K562 (cell line): ENCODE data around the gene VPS37D. TPM values are rescaled to one million over a fixed set of nuclear protein-coding genes. Genes with fewer than 3 reads are reported as not detected.

Source experiments
- ATF1 ChIP-seq, 2 experiments: fragments of 450-650 bp in 1 of 2; IDR thresholded peaks; 2 replicates each; pipeline ENCODE4 v1.6.1; 2016; ENCODE audit warnings: missing compliant biosample characterization in 1 of 2, missing genetic modification characterization in 1 of 2
- DNMT1 ChIP-seq: fragments of 450-650 bp; IDR thresholded peaks from 2 replicates; pipeline ENCODE4 v1.6.1; 2016; ENCODE audit warnings: antibody characterized with exemption, mild to moderate bottlenecking
- FOXK2 ChIP-seq, 2 experiments: fragments of 450-650 bp; IDR thresholded peaks in 1 of 2; conservative IDR thresholded peaks in 1 of 2; 2 replicates each; pipeline ENCODE4 v1.6.1; 2016; ENCODE audit warnings: low read depth in 2 of 2, mild to moderate bottlenecking in 1 of 2
- HMGN3 ChIP-seq: IDR thresholded peaks from 2 replicates; pipeline ENCODE4 v1.6.1; 2011; ENCODE audit warnings: borderline replicate concordance, low read depth, mild to moderate bottlenecking, mixed read lengths, low read length; ENCODE audit not compliant: insufficient read length; ENCODE audit errors: extremely low read depth
- KDM5B ChIP-seq: fragments of 200-600 bp; sonication (generic); IDR thresholded peaks from 2 replicates; pipeline ENCODE4 v1.6.1; 2012; ENCODE audit warnings: low read depth, mild to moderate bottlenecking, moderate library complexity, low read length, control low read depth, inconsistent platforms; ENCODE audit not compliant: insufficient replicate concordance
- MCM7 ChIP-seq, 2 experiments: fragments of 450-650 bp; IDR thresholded peaks; 2 replicates each; pipeline ENCODE4 v1.6.1; 2016 to 2018
- NCOA1 ChIP-seq: fragments of 450-650 bp; IDR thresholded peaks from 2 replicates; pipeline ENCODE4 v1.6.1; 2016; ENCODE audit warnings: low read depth
- POLR2H ChIP-seq: IDR thresholded peaks from 2 replicates; pipeline ENCODE4 v1.6.1; 2016; ENCODE audit warnings: missing genetic modification characterization, low read depth, mild to moderate bottlenecking, control low read depth, missing compliant biosample characterization, moderate library complexity
- SIN3A ChIP-seq, 2 experiments: fragments of 150-350 bp in 1 of 2; IDR thresholded peaks; 2 replicates each; pipeline ENCODE4 v1.6.1; 2011 to 2016; ENCODE audit warnings: borderline replicate concordance in 2 of 2, low read depth in 2 of 2, low read length in 2 of 2, mild to moderate bottlenecking in 2 of 2, moderate library complexity in 2 of 2; ENCODE audit not compliant: control insufficient read depth in 1 of 2
- THRAP3 ChIP-seq: fragments of 450-650 bp; IDR thresholded peaks from 2 replicates; pipeline ENCODE4 v1.6.1; 2016; ENCODE audit warnings: mild to moderate bottlenecking, inconsistent platforms, borderline replicate concordance
- WHSC1 ChIP-seq: IDR thresholded peaks from one replicate; pipeline ENCODE4 v1.6.1; 2012; ENCODE audit warnings: low read length, control low read depth, inconsistent platforms
- ZFP1 ChIP-seq: fragments of 450-650 bp; formaldehyde crosslinking; IDR thresholded peaks from 2 replicates; pipeline ENCODE4 v1.4.0; 2020; ENCODE audit warnings: mild to moderate bottlenecking, mixed read lengths
- polyA plus RNA-seq, 8 experiments: library from polyadenylated mRNA; depleted of rRNA in 4 of 8; stranded (reverse) in 5 of 8; unstranded in 3 of 8; fragments of >200 nt; fragmentation: Nextera tagmentation in 2 of 8; fragmentation: Illumina TruSeq in 1 of 8; extraction: Ambion mirVana in 2 of 8; extraction: Trizol in 1 of 8; gene quantifications; 2 replicates each; pipeline versions ENCODE4 v1.2.1 to v1.2.3, GENCODE V29; 2011 to 2014; ENCODE audit warnings: inconsistent platforms in 1 of 8, missing spikeins in 1 of 8
- total RNA-seq, 7 experiments: library from RNA; depleted of rRNA in 6 of 7; stranded (reverse); fragments of >200 nt in 6 of 7; fragmentation: Illumina TruSeq in 2 of 7; extraction: Trizol in 2 of 7; gene quantifications; 2 replicates each; pipeline versions ENCODE4 v1.2.1 to v1.2.3, GENCODE V29; 2011 to 2021; ENCODE audit warnings: low replicate concordance in 1 of 7
- TF ChIP-seq, protein P1 (sequence below), 3 experiments: fragments of 200-800 bp in 1 of 3; sonication (Bioruptor generic) in 1 of 3; sonication (generic) in 1 of 3; formaldehyde crosslinking in 1 of 3; IDR thresholded peaks; 2 replicates each; pipeline versions ENCODE4 v1.6.1 to v1.8.0; 2016 to 2022; ENCODE audit warnings: mild to moderate bottlenecking in 2 of 3, missing compliant biosample characterization in 2 of 3, missing genetic modification characterization in 2 of 3, missing genetic modification reagents in 1 of 3
- TF ChIP-seq, protein P2 (sequence below): fragments of 450-650 bp; IDR thresholded peaks from 2 replicates; pipeline ENCODE4 v1.6.1; 2017; ENCODE audit warnings: antibody characterized with exemption, mild to moderate bottlenecking
- TF ChIP-seq, protein P3 (sequence below): fragments of 250-450 bp; sonication (Bioruptor Pico); IDR thresholded peaks from 2 replicates; pipeline ENCODE4 v1.5.0; 2021; ENCODE audit warnings: mild to moderate bottlenecking, borderline replicate concordance

Gene VPS37D
- total and polyA plus RNA-seq, 9 of the 15 experiments (the other 6 are each of a cell fraction or from before 2014, with no cell fraction given), result 0.25 to 2.3 (median 1.0) TPM; not detected in 3

DNA sequence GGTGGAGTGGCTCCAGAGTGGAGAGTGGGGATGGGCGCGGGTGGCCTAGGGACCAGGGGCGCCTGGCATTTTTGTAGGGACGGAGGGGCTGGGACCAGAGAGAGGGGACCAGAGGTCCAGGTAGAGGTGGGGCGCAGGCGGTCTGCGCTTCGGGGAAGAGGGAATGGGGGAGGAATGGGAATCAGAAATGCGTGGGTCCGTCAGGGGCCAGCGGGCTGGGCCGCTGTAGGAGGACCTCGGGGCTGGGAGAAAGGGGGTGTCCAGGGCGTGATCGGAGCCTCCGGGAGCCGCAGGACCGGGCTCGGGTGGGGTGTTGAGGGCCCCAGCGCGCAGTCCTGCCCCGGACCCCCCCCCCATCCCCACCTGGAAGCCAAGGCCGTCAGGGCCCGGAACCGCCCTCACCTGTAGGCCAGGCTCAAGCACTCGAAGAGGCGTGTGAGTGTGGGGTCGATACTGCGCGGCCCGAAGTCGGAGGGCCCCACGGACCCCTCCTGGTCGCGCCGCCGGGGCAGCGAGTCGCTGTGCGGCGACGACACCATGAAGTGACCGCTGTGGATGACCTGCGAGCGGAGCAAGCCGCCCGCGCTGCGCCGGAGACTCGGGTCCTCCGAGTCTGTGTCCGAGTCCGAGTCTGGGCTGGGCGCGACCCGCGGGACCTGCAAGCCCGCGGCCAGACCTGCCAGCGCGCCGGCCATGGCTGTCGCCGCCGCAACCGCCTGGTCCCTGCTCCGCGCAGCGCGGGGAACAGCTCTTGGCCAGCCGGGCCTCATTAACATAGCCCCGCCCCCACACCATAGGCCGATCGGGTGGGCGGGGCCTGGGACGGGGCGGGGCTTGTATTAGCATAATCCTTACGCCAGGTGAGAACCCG, 43.6 kb upstream of the VPS37D start, which contains the start of gene MLXIPL (continued):
- TF ChIP-seq POLR2H (tag), result no peak
- no peak for TF ChIP-seq MCM7 (IDR thresholded peaks at IDR 0.05)
- TF ChIP-seq, protein P1, sequence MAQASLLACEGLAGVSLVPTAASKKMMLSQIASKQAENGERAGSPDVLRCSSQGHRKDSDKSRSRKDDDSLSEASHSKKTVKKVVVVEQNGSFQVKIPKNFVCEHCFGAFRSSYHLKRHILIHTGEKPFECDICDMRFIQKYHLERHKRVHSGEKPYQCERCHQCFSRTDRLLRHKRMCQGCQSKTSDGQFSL (CRISPR knock-in tag; IDR thresholded peaks at IDR 0.05), result peak; percentile 89
- TF ChIP-seq, protein P1 (tag; IDR thresholded peaks at IDR 0.05), result peak in 1 of 2 experiments; percentile 68; a peak in 1 of 4 replicates
- TF ChIP-seq, protein P2, sequence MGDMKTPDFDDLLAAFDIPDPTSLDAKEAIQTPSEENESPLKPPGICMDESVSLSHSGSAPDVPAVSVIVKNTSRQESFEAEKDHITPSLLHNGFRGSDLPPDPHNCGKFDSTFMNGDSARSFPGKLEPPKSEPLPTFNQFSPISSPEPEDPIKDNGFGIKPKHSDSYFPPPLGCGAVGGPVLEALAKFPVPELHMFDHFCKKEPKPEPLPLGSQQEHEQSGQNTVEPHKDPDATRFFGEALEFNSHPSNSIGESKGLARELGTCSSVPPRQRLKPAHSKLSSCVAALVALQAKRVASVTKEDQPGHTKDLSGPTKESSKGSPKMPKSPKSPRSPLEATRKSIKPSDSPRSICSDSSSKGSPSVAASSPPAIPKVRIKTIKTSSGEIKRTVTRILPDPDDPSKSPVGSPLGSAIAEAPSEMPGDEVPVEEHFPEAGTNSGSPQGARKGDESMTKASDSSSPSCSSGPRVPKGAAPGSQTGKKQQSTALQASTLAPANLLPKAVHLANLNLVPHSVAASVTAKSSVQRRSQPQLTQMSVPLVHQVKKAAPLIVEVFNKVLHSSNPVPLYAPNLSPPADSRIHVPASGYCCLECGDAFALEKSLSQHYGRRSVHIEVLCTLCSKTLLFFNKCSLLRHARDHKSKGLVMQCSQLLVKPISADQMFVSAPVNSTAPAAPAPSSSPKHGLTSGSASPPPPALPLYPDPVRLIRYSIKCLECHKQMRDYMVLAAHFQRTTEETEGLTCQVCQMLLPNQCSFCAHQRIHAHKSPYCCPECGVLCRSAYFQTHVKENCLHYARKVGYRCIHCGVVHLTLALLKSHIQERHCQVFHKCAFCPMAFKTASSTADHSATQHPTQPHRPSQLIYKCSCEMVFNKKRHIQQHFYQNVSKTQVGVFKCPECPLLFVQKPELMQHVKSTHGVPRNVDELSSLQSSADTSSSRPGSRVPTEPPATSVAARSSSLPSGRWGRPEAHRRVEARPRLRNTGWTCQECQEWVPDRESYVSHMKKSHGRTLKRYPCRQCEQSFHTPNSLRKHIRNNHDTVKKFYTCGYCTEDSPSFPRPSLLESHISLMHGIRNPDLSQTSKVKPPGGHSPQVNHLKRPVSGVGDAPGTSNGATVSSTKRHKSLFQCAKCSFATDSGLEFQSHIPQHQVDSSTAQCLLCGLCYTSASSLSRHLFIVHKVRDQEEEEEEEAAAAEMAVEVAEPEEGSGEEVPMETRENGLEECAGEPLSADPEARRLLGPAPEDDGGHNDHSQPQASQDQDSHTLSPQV, result no peak
- no peak for TF ChIP-seq FOXK2 (conservative IDR thresholded peaks at IDR 0.05 in 1 of 2, IDR thresholded peaks at IDR 0.05 in 1 of 2; ENCODE audit: low read depth in 2 of 2)
- peak; percentile 59 for TF ChIP-seq KDM5B
- TF ChIP-seq NCOA1, result no peak
- TF ChIP-seq, protein P3, sequence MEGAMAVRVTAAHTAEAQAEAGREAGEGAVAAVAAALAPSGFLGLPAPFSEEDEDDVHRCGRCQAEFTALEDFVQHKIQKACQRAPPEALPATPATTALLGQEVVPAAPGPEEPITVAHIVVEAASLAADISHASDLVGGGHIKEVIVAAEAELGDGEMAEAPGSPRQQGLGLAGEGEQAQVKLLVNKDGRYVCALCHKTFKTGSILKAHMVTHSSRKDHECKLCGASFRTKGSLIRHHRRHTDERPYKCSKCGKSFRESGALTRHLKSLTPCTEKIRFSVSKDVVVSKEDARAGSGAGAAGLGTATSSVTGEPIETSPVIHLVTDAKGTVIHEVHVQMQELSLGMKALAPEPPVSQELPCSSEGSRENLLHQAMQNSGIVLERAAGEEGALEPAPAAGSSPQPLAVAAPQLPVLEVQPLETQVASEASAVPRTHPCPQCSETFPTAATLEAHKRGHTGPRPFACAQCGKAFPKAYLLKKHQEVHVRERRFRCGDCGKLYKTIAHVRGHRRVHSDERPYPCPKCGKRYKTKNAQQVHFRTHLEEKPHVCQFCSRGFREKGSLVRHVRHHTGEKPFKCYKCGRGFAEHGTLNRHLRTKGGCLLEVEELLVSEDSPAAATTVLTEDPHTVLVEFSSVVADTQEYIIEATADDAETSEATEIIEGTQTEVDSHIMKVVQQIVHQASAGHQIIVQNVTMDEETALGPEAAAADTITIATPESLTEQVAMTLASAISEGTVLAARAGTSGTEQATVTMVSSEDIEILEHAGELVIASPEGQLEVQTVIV (CRISPR knock-in tag), result no peak
- peak in 1 of 2 experiments; percentile 21; a peak in 1 of 4 replicates for TF ChIP-seq SIN3A (IDR thresholded peaks at IDR 0.05; ENCODE audit: borderline replicate concordance in 2 of 2, control insufficient read depth in 1 of 2, low read depth in 2 of 2, low read length in 2 of 2)
- TF ChIP-seq HMGN3, result peak; percentile 72
- no peak for TF ChIP-seq WHSC1
- no peak for TF ChIP-seq ATF1 (CRISPR knock-in tag; IDR thresholded peaks at IDR 0.05)
- TF ChIP-seq ATF1 (tag; IDR thresholded peaks at IDR 0.05), result 0 out of 2 replicates have a peak, but pooled peaks have one; percentile 10
- TF ChIP-seq ZFP1 (CRISPR knock-in tag), result no peak
- TF ChIP-seq THRAP3, result no peak
- no peak for TF ChIP-seq DNMT1
